ENCODE data around the gene APBB3.
"Not testable (repeated sequence)": the region's sequence is repeated elsewhere in the genome, so short reads cannot be mapped to it uniquely, and the experiment has no call there.

Gene APBB3

DNA sequence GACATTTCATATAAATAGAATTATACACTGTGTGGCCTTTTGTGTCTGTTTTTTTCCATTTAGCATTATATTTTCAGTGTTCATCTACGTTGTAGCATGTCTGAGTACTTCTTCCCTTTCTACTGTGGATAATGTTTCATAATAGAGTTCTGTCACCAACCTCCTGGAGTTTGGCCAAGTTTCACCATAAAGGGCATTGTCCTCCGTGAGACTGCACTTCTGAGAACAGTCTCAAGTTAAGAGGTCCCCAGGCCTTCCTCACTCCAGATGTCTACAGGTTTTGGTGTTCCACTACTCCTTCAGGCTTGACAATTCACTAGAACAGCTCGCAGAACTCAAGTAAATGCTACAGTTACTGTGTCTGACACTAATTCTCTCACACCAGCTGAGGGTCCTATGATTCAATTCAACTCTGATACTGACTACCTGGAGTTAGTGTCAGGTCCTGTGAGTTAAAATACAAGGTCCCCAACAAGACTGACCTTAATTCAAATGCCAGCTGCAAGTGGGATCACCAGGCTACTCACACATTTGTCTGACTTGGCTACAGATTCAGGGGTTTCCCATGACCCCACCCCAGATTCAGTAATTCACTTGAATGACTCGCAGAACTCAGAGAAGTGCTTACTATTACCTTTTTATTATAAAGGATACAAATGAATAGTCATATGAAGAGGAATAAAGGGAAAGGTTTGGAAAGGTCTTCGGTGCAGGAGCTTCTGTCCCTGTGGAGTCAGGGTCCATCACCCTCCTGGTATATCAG, 31.3 kb upstream of the APBB3 start:
- no peaks in the 10 kb centered on the region for H3K9me3 ChIP-seq (ENCODE audit: control insufficient read depth, low read length)
- H3K4me1 ChIP-seq (ENCODE audit: control insufficient read depth, insufficient read depth, low read length), result no peaks in the 10 kb centered on the region
- H3K36me3 ChIP-seq (ENCODE audit: control insufficient read depth, insufficient read depth, low read length), result no peaks in the 10 kb centered on the region
- H3K27me3 ChIP-seq (ENCODE audit: control insufficient read depth, insufficient read depth, low read length), result no peaks in the 10 kb centered on the region
- no peak overlapping the region for H3K9ac ChIP-seq (ENCODE audit: low read length)
- no peak overlapping the region for H3K4me3 ChIP-seq (ENCODE audit: low read length)

DNA sequence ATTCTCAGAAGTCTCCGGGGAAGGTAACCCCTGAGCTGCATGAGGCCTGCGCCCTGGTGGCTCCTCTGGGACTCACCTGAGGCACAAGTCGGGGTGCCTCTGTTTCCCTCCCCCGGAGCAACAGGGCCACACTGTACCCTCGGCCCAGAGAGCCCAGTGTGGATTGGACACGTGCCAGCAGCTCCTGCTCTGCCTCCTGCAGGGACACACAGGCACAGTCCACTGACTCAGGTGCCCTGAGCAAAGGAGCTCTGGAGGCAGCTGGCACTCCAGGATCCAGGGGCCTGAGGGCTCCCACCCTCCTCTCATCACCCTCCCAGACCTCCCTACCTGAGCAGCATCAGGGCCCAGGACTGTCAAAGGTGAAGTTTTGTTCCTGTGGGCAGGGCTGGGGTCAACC, 29.8 kb upstream of the APBB3 start:
- Histone ChIP-seq H3K4me1 (ENCODE audit: control insufficient read depth, insufficient read depth, low read length) (no peaks in the 10 kb centered on the region), H3K36me3 (ENCODE audit: control insufficient read depth, insufficient read depth, low read length) (no peaks in the 10 kb centered on the region), H3K4me3 (ENCODE audit: low read length) (no peak overlapping the region), H3K27me3 (ENCODE audit: control insufficient read depth, insufficient read depth, low read length) (no peaks in the 10 kb centered on the region), H3K9ac (ENCODE audit: low read length) (no peak overlapping the region), H3K9me3 (ENCODE audit: control insufficient read depth, low read length) (no peaks in the 10 kb centered on the region)

DNA sequence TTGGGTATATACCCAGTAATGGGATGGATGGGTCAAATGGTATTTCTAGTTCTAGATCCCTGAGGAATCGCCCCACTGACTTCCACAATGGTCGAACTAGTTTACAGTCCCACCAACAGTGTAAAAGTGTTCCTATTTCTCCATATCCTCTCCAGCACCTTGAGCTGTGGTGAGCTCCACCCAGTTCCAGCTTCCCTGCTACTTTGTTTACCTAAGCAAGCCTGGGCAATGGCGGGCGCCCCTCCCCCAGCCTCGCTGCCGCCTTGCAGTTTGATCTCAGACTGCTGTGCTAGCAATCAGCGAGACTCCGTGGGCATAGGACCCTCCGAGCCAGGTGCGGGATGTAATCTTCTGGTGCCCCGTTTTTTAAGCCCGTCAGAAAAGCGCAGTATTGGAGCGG, 28.7 kb upstream of the APBB3 start:
- H3K9me3 ChIP-seq (ENCODE audit: control insufficient read depth, low read length); H3K9ac ChIP-seq (ENCODE audit: low read length); H3K4me3 ChIP-seq (ENCODE audit: low read length); H3K36me3 ChIP-seq (ENCODE audit: control insufficient read depth, insufficient read depth, low read length); H3K27me3 ChIP-seq (ENCODE audit: control insufficient read depth, insufficient read depth, low read length); H3K4me1 ChIP-seq (ENCODE audit: control insufficient read depth, insufficient read depth, low read length): not testable (repeated sequence)

DNA sequence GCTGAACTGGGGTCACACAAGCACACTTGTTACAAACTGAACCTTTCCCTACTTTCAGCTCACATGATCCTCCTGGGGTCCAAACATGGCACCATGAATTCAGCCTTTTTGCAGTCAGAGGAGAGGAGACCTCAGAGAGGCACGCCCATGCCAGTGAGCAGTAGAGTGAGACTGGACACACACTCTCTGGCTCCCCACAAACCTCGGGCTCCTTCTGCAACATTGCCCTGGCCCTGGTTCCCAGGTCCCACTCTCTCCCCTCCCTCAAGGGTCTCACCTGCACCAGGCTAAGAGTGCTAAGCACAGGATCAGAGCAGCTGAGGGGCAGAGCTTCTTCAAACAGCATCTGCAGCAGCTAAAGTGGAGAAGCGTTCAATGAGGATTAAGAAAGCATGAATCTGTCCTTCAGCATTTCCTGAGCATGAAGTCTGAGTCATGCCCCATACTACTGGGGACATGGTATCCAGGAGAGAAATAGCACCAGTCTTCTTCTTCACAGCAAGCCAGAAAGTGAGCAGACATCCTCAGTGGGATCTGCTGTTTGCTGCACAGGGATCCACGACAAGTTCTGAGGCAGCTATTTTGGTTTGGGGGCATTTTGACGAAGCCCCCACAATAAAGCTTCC, 27.5 kb upstream of the APBB3 start:
- no peaks in the 10 kb centered on the region for H3K27me3 ChIP-seq (ENCODE audit: control insufficient read depth, insufficient read depth, low read length)
- no peaks in the 10 kb centered on the region for H3K36me3 ChIP-seq (ENCODE audit: control insufficient read depth, insufficient read depth, low read length)
- no peaks in the 10 kb centered on the region for H3K9me3 ChIP-seq (ENCODE audit: control insufficient read depth, low read length)
- H3K4me1 ChIP-seq (ENCODE audit: control insufficient read depth, insufficient read depth, low read length), result no peaks in the 10 kb centered on the region
- H3K9ac ChIP-seq (ENCODE audit: low read length), result no peak overlapping the region
- no peak overlapping the region for H3K4me3 ChIP-seq (ENCODE audit: low read length)

GRCh38 chr5:140590861-140591260, 26.5 kb upstream of the APBB3 start:
- no peak overlapping the region for H3K9ac ChIP-seq (ENCODE audit: low read length)
- no peaks in the 10 kb centered on the region for H3K27me3 ChIP-seq (ENCODE audit: control insufficient read depth, insufficient read depth, low read length)
- H3K4me1 ChIP-seq (ENCODE audit: control insufficient read depth, insufficient read depth, low read length), result no peaks in the 10 kb centered on the region
- H3K4me3 ChIP-seq (ENCODE audit: low read length), result no peak overlapping the region
- H3K9me3 ChIP-seq (ENCODE audit: control insufficient read depth, low read length), result no peaks in the 10 kb centered on the region
- no peaks in the 10 kb centered on the region for H3K36me3 ChIP-seq (ENCODE audit: control insufficient read depth, insufficient read depth, low read length)

DNA sequence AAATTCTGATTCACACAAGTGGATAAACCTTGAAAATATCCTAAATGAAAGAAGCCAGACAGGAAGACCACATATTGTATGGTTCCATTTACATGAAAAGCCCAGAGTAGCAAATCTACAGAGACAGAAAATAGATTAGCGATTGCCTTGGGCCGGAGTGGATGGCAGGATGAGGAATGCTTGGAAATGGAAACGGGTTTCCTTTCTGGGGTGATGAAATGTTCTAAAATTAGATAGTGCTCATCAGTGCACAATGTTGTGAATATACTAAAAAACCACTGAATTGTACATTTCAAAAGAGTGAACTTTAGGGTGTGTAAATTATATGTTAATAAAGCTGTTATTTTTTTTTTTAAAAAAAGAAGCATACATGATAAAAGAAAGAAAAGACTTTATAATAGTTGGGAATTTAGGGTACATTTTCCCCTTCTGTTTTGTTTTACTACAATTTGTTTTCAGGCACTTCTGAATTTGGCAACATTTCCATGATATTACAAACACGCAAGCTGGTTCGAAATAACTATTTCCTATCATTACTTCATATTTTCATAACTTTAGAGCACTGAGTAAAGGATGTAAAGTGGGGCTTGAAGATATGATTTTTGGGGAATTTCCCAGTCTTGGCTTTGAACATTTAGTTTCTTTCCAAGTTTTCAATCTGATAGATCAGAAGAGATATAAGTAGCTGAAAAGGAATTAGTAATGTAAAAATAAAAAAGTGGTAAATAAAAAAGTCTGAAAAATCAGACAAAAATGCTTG, 24.1 kb upstream of the APBB3 start:
- Histone ChIP-seq H3K9ac (ENCODE audit: low read length) (no peak overlapping the region), H3K9me3 (ENCODE audit: control insufficient read depth, low read length) (no peaks in the 10 kb centered on the region), H3K4me1 (ENCODE audit: control insufficient read depth, insufficient read depth, low read length) (no peaks in the 10 kb centered on the region), H3K4me3 (ENCODE audit: low read length) (no peak overlapping the region), H3K36me3 (ENCODE audit: control insufficient read depth, insufficient read depth, low read length) (no peaks in the 10 kb centered on the region), H3K27me3 (ENCODE audit: control insufficient read depth, insufficient read depth, low read length) (no peaks in the 10 kb centered on the region)

GRCh38 chr5:140587495-140587894, 23.1 kb upstream of the APBB3 start:
- Histone ChIP-seq H3K36me3 (ENCODE audit: control insufficient read depth, insufficient read depth, low read length) (no peaks in the 10 kb centered on the region), H3K4me1 (ENCODE audit: control insufficient read depth, insufficient read depth, low read length) (no peaks in the 10 kb centered on the region), H3K9me3 (ENCODE audit: control insufficient read depth, low read length) (no peaks in the 10 kb centered on the region), H3K27me3 (ENCODE audit: control insufficient read depth, insufficient read depth, low read length) (no peaks in the 10 kb centered on the region), H3K9ac (ENCODE audit: low read length) (no peak overlapping the region), H3K4me3 (ENCODE audit: low read length) (no peak overlapping the region)

GRCh38 chr5:140579188-140579747, 14.9 kb upstream of the APBB3 start:
- H3K4me3 ChIP-seq (ENCODE audit: low read length); H3K36me3 ChIP-seq (ENCODE audit: control insufficient read depth, insufficient read depth, low read length); H3K9ac ChIP-seq (ENCODE audit: low read length); H3K27me3 ChIP-seq (ENCODE audit: control insufficient read depth, insufficient read depth, low read length); H3K9me3 ChIP-seq (ENCODE audit: control insufficient read depth, low read length); H3K4me1 ChIP-seq (ENCODE audit: control insufficient read depth, insufficient read depth, low read length): not testable (repeated sequence)

GRCh38 chr5:140576776-140577201, 12.4 kb upstream of the APBB3 start:
- Histone ChIP-seq H3K27me3 (ENCODE audit: control insufficient read depth, insufficient read depth, low read length) (no peaks in the 10 kb centered on the region), H3K9ac (ENCODE audit: low read length) (no peak overlapping the region), H3K36me3 (ENCODE audit: control insufficient read depth, insufficient read depth, low read length) (no peaks in the 10 kb centered on the region), H3K4me3 (ENCODE audit: low read length) (no peak overlapping the region), H3K4me1 (ENCODE audit: control insufficient read depth, insufficient read depth, low read length) (no peaks in the 10 kb centered on the region), H3K9me3 (ENCODE audit: control insufficient read depth, low read length) (no peaks in the 10 kb centered on the region)

- no peaks in the 10 kb centered on the region for H3K27me3 ChIP-seq (ENCODE audit: control insufficient read depth, insufficient read depth, low read length)
- no peaks in the 10 kb centered on the region for H3K36me3 ChIP-seq (ENCODE audit: control insufficient read depth, insufficient read depth, low read length)
- no peak overlapping the region for H3K4me3 ChIP-seq (ENCODE audit: low read length)
- no peaks in the 10 kb centered on the region for H3K4me1 ChIP-seq (ENCODE audit: control insufficient read depth, insufficient read depth, low read length)
- no peaks in the 10 kb centered on the region for H3K9me3 ChIP-seq (ENCODE audit: control insufficient read depth, low read length)
- no peak overlapping the region for H3K9ac ChIP-seq (ENCODE audit: low read length)
Observed at GRCh38 chr5:140575309-140575708, 10.9 kb upstream of the APBB3 start.

DNA sequence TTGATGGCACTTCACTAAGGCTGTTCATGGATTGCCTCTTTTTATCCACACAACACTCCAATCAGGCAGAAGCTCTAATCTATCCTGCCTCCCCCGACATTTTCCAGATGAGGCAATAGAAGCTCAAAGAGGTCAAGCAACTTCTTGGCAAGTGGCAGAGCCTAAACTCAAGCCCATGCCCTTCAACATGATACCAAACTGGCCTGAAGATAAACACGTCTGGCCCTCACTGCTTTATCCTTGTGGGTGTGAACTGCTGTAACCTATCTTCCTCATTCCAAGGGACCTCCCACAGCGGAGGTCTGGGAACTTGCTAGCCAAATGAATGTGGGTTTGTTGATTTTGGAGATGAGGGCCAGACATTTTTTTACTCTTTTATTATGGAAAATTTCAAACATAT, 9.8 kb upstream of the APBB3 start:
- H3K4me1 ChIP-seq (ENCODE audit: control insufficient read depth, insufficient read depth, low read length), result peaks cover 1% of the 10 kb centered on the region
- H3K36me3 ChIP-seq (ENCODE audit: control insufficient read depth, insufficient read depth, low read length), result no peaks in the 10 kb centered on the region
- H3K9ac ChIP-seq (ENCODE audit: low read length), result no peak overlapping the region
- no peaks in the 10 kb centered on the region for H3K9me3 ChIP-seq (ENCODE audit: control insufficient read depth, low read length)
- no peaks in the 10 kb centered on the region for H3K27me3 ChIP-seq (ENCODE audit: control insufficient read depth, insufficient read depth, low read length)
- no peak overlapping the region for H3K4me3 ChIP-seq (ENCODE audit: low read length)

GRCh38 chr5:140573683-140574082, 9.3 kb upstream of the APBB3 start:
- Histone ChIP-seq H3K9ac (ENCODE audit: low read length) (no peak overlapping the region), H3K27me3 (ENCODE audit: control insufficient read depth, insufficient read depth, low read length) (no peaks in the 10 kb centered on the region), H3K4me3 (ENCODE audit: low read length) (no peak overlapping the region), H3K4me1 (ENCODE audit: control insufficient read depth, insufficient read depth, low read length) (peaks cover 5% of the 10 kb centered on the region), H3K36me3 (ENCODE audit: control insufficient read depth, insufficient read depth, low read length) (no peaks in the 10 kb centered on the region), H3K9me3 (ENCODE audit: control insufficient read depth, low read length) (no peaks in the 10 kb centered on the region)

Measured in mucosa of stomach (tissue), 1 donor.